Liver (tissue), 9 donors: ENCODE results near the gene ANKRD9. TPM values are rescaled to one million over a fixed set of nuclear protein-coding genes. Genes with fewer than 3 reads are reported as not detected.
"Not testable (repeated sequence)": the region's sequence is repeated elsewhere in the genome, so short reads cannot be mapped to it uniquely, and the experiment has no call there.

Experiments
- DNase-seq: peaks from one replicate; pipeline ENCODE4 v3.0.0-alpha.2; 2017; ENCODE audit warnings: low spot score
- H3K27ac ChIP-seq, 2 donors: one replicate each; pipeline ENCODE4 v1.7.0; 2013; ENCODE audit warnings: inconsistent platforms in 2 of 2, low read length in 2 of 2, control low read depth in 1 of 2, low read depth in 1 of 2, mild to moderate bottlenecking in 1 of 2
- H3K27me3 ChIP-seq, 4 donors: one replicate each; pipeline versions ENCODE4 v1.6.1 to v1.7.0; 2013; ENCODE audit warnings: low read length in 3 of 4, inconsistent platforms in 1 of 4, mild to moderate bottlenecking in 1 of 4, moderate library complexity in 1 of 4; ENCODE audit not compliant: control insufficient read depth in 4 of 4, insufficient read depth in 4 of 4
- H3K36me3 ChIP-seq, 4 donors: one replicate each; pipeline versions ENCODE4 v1.6.1 to v1.7.0; 2013; ENCODE audit warnings: low read length in 3 of 4, mild to moderate bottlenecking in 3 of 4, low read depth in 1 of 4, moderate library complexity in 1 of 4; ENCODE audit not compliant: control insufficient read depth in 4 of 4, insufficient read depth in 3 of 4
- H3K4me1 ChIP-seq, 4 donors: one replicate each; pipeline versions ENCODE4 v1.6.1 to v1.7.0; 2013; ENCODE audit warnings: low read length in 3 of 4, mild to moderate bottlenecking in 3 of 4, moderate library complexity in 1 of 4; ENCODE audit not compliant: control insufficient read depth in 4 of 4, insufficient read depth in 4 of 4
- H3K4me3 ChIP-seq, 3 donors: one replicate each; pipeline versions ENCODE4 v1.6.1 to v1.7.0; 2013; ENCODE audit warnings: low read length in 3 of 3, control low read depth in 1 of 3, low read depth in 1 of 3, mild to moderate bottlenecking in 1 of 3
- H3K9ac ChIP-seq, 2 donors: one replicate each; pipeline ENCODE4 v1.7.0; 2013; ENCODE audit warnings: low read length in 2 of 2, mild to moderate bottlenecking in 2 of 2, moderate library complexity in 2 of 2, control low read depth in 1 of 2, low read depth in 1 of 2
- H3K9me3 ChIP-seq, 4 donors: one replicate each; pipeline versions ENCODE4 v1.6.1 to v1.7.0; 2013; ENCODE audit warnings: low read length in 3 of 4; ENCODE audit not compliant: control insufficient read depth in 4 of 4
- ATF3 ChIP-seq: IDR thresholded peaks from 2 replicates; pipeline ENCODE4 v1.6.1; 2016; ENCODE audit warnings: antibody characterized with exemption
- EGR1 ChIP-seq, 2 donors: IDR thresholded peaks; 2 replicates each; pipeline ENCODE4 v1.6.1; 2016 to 2018; ENCODE audit warnings: antibody characterized with exemption in 2 of 2, low read depth in 2 of 2
- FOXA1 ChIP-seq: IDR thresholded peaks from 2 replicates; pipeline ENCODE4 v1.6.1; 2016; ENCODE audit warnings: antibody characterized with exemption
- FOXA2 ChIP-seq: IDR thresholded peaks from 2 replicates; pipeline ENCODE4 v1.6.1; 2016; ENCODE audit warnings: antibody characterized with exemption
- GABPA ChIP-seq, 2 donors: IDR thresholded peaks in 1 of 2; conservative IDR thresholded peaks in 1 of 2; 2 replicates each; pipeline ENCODE4 v1.6.1; 2016; ENCODE audit warnings: antibody characterized with exemption in 2 of 2, mild to moderate bottlenecking in 1 of 2, moderate library complexity in 1 of 2
- HNF4G ChIP-seq: IDR thresholded peaks from 2 replicates; pipeline ENCODE4 v1.6.1; 2016; ENCODE audit warnings: antibody characterized with exemption
- JUND ChIP-seq, 2 donors: IDR thresholded peaks; 2 replicates each; pipeline ENCODE4 v1.6.1; 2016; ENCODE audit warnings: antibody characterized with exemption in 2 of 2
- NR2F2 ChIP-seq: IDR thresholded peaks from 2 replicates; pipeline ENCODE4 v1.6.1; 2016; ENCODE audit warnings: antibody characterized with exemption
- RAD21 ChIP-seq, 2 donors: IDR thresholded peaks; 2 replicates each; pipeline ENCODE4 v1.6.1; 2016; ENCODE audit warnings: antibody characterized with exemption in 2 of 2, mild to moderate bottlenecking in 2 of 2
- REST ChIP-seq: IDR thresholded peaks from 2 replicates; pipeline ENCODE4 v1.6.1; 2016; ENCODE audit warnings: antibody characterized with exemption, mild to moderate bottlenecking
- RXRA ChIP-seq, 2 donors: IDR thresholded peaks; 2 replicates each; pipeline ENCODE4 v1.6.1; 2017 to 2018; ENCODE audit warnings: antibody characterized with exemption in 2 of 2, mild to moderate bottlenecking in 1 of 2
- SP1 ChIP-seq: IDR thresholded peaks from 2 replicates; pipeline ENCODE4 v1.6.1; 2018; ENCODE audit warnings: antibody characterized with exemption, mild to moderate bottlenecking
- TAF1 ChIP-seq: conservative IDR thresholded peaks from 2 replicates; pipeline ENCODE4 v1.6.1; 2016; ENCODE audit warnings: antibody characterized with exemption, mild to moderate bottlenecking
- ZBTB33 ChIP-seq: IDR thresholded peaks from 2 replicates; pipeline ENCODE4 v1.6.1; 2016; ENCODE audit warnings: antibody characterized with exemption
- WGBS: extraction: QIAGEN DNeasy Blood & Tissue Kit; methylation state at CpG from one replicate; pipeline ENCODE4 v1.1.7; 2013; 5-methylcytosine and 5-hydroxymethylcytosine counted together
- polyA plus RNA-seq, 2 donors: library from polyadenylated mRNA; stranded (reverse) in 1 of 2; unstranded in 1 of 2; fragments of 200-250 nt in 1 of 2; fragments of >200 nt in 1 of 2; fragmentation: Nextera tagmentation in 1 of 2; extraction: Ambion mirVana in 1 of 2; gene quantifications; one replicate each; pipeline versions ENCODE4 v1.2.1 to v1.2.3, GENCODE V29; 2013 to 2015
- total RNA-seq, 2 donors: library from RNA; depleted of rRNA; stranded (reverse); fragments of >200 nt; gene quantifications; one replicate each; pipeline ENCODE4 v1.2.3, GENCODE V29; 2014
- TF ChIP-seq, protein P1 (sequence below): IDR thresholded peaks from 2 replicates; pipeline ENCODE4 v1.6.1; 2016; ENCODE audit warnings: antibody characterized with exemption
- donor health status: healthy.
- donor health status: healthy.
- donor health status: healthy.
- donor health status: healthy.
- donor health status: healthy.

Gene ANKRD9
- total and polyA plus RNA-seq, 4 donors: 1.5 to 67.5 (median 7.5) TPM

DNA sequence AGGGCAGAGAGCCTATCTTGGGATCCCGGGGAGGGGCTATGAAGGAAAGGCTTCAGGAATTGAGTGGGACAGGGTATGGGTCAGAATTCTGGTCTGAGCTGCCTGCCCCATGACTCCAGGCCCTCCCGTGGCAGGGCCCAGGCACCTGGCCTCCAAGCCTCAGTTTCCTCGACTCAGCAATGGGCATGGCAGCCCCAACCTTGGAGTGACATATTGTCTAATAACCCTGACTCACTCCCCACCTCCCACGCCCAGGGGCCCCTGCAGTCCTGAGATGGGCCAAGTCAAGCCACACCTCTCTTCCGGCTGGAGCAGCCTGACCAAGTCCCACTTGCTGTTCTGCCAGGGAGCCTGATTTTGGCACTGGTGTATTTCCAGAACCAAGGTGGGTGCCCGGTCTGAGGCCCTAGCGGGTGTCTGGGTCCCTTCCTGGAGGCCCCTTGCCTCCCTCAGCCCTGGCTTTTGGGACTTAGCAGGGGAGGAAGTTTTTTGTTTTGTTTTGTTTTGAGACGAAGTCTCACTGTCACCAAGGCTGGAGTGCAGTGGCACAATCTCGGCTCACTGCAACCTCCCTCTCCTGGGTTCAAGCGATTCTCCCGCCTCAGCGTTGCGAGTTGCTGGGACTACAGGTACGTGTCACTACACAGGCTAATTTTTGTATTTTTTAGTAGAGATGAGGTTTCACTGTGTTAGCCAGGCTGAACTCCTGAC is 42.6 kb upstream of the ANKRD9 start:
- DNase-seq: peak; percentile 61
- 78% methylated on average over 14 of the region's 14 CpGs for WGBS

GRCh38 chr14:102550927-102551401 is 41.4 kb upstream of the ANKRD9 start:
- DNase-seq, H3K9ac ChIP-seq, H3K27me3 ChIP-seq, H3K9me3 ChIP-seq, H3K27ac ChIP-seq, H3K36me3 ChIP-seq, H3K4me3 ChIP-seq, H3K4me1 ChIP-seq: not testable (repeated sequence)
- 72% methylated on average over 3 of the region's 3 CpGs for WGBS

More for the DNA sequence above, 42.6 kb upstream of the ANKRD9 start:
- TF ChIP-seq REST: no peak
- no peak for TF ChIP-seq HNF4G
- no peak for TF ChIP-seq SP1
- TF ChIP-seq ATF3: no peak
- TF ChIP-seq, protein P1, sequence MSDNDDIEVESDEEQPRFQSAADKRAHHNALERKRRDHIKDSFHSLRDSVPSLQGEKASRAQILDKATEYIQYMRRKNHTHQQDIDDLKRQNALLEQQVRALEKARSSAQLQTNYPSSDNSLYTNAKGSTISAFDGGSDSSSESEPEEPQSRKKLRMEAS: no peak
- TF ChIP-seq FOXA2: no peak
- TF ChIP-seq RXRA (IDR thresholded peaks at IDR 0.05): no peak
- TF ChIP-seq RAD21 (IDR thresholded peaks at IDR 0.05): no peak
- no peak for TF ChIP-seq FOXA1
- no peak for TF ChIP-seq JUND (IDR thresholded peaks at IDR 0.05)
- no peak for TF ChIP-seq NR2F2
- H3K9ac ChIP-seq: no peak overlapping the region
- no peaks in the 10 kb centered on the region for H3K27me3 ChIP-seq
- H3K27ac ChIP-seq: no peak overlapping the region
- H3K36me3 ChIP-seq: no peaks in the 10 kb centered on the region
- H3K4me3 ChIP-seq: no peak overlapping the region
- H3K9me3 ChIP-seq: no peaks in the 10 kb centered on the region
- H3K4me1 ChIP-seq: peaks cover 0 to 6% (median 2%) of the 10 kb centered on the region in 4 donors

- Histone ChIP-seq H3K27ac (no peak overlapping the region), H3K27me3 (peaks cover 0 to 3% (median under 1%) of the 10 kb centered on the region in 4 donors), H3K36me3 (no peaks in the 10 kb centered on the region), H3K4me3 (no peak overlapping the region), H3K9ac (no peak overlapping the region), H3K4me1 (peaks cover 0 to 7% (median 1%) of the 10 kb centered on the region in 4 donors), H3K9me3 (no peaks in the 10 kb centered on the region)
- DNase-seq: no peak
- 55% methylated on average over 3 of the region's 3 CpGs for WGBS
- TF ChIP-seq JUND (IDR thresholded peaks at IDR 0.05) (no peak), SP1 (no peak), ATF3 (no peak), HNF4G (no peak), ZBTB33 (no peak), RAD21 (IDR thresholded peaks at IDR 0.05) (no peak), EGR1 (IDR thresholded peaks at IDR 0.05; ENCODE audit: low read depth in 2 of 2) (no peak), GABPA (IDR thresholded peaks at IDR 0.05 in 1 of 2, conservative IDR thresholded peaks at IDR 0.05 in 1 of 2) (no peak), REST (no peak), TAF1 (no peak), RXRA (IDR thresholded peaks at IDR 0.05) (no peak)
- TF ChIP-seq, protein P1: no peak
Observed at GRCh38 chr14:102548616-102549240, 39.2 kb upstream of the ANKRD9 start.
